C4-2B (cell line): ENCODE data around the gene DLG4.

Experiments
- H3K27ac ChIP-seq: fragments of 450-650 bp; 2 replicates; pipeline ENCODE4 v1.5.1; 2017
- ZFX ChIP-seq: fragments of 450-650 bp; IDR thresholded peaks from 2 replicates; pipeline ENCODE4 v1.6.1; 2017
- TF ChIP-seq, protein P1 (sequence below): fragments of 450-650 bp; conservative IDR thresholded peaks from 2 replicates; pipeline ENCODE4 v1.5.1; 2017; ENCODE audit warnings: mild to moderate bottlenecking

DLG4 gene

DNA sequence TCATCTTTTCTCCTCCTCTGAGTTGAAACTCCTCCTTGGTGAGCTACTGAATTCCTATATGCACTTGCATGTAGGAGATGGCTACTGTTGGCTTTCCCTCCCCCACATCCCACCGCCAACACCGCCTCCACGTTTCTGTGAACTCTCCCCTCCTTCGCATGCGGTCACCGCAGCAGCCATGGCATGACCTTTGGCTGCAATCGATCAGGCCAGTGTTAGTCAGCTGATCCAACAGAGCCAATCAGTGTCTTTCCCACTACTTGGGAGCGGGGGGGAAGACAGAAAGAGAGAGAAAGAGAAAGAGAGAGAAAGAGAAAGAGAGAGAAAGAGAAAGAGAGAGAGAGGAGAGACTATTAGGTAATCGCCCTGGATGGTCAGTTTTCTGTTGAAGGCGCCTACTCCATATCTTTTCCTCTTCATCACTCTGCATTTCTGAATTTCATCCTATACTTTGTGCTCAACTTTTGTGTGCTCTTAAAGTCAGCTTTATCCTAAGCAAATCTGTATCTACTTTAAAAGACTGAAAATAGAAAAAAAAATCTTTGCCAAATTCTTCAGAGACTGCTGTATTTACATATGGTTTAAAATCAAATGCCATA lies 63.2 kb downstream of the DLG4 start:
- TF ChIP-seq, protein P1, sequence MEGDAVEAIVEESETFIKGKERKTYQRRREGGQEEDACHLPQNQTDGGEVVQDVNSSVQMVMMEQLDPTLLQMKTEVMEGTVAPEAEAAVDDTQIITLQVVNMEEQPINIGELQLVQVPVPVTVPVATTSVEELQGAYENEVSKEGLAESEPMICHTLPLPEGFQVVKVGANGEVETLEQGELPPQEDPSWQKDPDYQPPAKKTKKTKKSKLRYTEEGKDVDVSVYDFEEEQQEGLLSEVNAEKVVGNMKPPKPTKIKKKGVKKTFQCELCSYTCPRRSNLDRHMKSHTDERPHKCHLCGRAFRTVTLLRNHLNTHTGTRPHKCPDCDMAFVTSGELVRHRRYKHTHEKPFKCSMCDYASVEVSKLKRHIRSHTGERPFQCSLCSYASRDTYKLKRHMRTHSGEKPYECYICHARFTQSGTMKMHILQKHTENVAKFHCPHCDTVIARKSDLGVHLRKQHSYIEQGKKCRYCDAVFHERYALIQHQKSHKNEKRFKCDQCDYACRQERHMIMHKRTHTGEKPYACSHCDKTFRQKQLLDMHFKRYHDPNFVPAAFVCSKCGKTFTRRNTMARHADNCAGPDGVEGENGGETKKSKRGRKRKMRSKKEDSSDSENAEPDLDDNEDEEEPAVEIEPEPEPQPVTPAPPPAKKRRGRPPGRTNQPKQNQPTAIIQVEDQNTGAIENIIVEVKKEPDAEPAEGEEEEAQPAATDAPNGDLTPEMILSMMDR, result no peak
- no peak for TF ChIP-seq ZFX
- no peak overlapping the region for H3K27ac ChIP-seq

DNA sequence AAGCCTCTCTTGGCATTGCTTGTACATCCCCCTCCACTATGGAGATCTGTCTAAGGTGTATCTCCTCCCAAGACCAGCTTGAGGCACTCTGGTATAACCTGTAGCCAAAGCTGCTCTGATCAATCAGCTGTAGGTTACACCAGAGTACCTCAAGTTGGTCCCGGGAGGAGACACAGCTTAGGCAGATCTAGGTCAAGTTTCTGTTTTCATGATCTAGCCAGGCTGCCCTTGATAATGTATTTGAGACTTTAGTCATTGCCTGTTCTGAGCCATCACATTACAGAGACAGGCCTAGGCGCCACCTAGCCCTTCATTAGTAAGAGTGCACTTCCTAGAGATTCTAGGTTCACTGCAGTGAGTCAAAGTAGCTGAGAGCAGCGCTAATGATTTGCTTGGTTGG lies 71.9 kb downstream of the DLG4 start:
- TF ChIP-seq, protein P1, result no peak
- TF ChIP-seq ZFX, result no peak
- H3K27ac ChIP-seq, result no peak overlapping the region

DNA sequence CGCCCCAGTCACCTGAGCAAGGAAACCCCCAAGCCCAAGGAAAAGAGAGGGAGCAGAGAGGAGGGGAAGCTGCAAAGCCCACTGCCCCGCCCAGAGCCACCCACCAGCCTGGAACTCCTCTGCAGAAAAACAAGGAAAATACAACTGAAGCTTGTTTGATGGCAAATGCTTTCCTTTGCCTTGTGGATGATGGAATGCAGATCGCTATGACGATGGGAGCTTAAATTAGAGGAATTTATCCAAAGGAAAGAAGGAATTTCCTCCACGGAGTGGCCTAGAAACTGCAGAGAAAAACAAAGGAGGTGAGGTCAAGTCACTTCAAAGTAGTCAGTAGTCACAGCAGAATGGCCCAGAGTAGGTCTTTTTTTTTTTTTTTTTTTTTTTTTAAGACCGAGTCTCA lies 73.5 kb downstream of the DLG4 start:
- no peak overlapping the region for H3K27ac ChIP-seq
- TF ChIP-seq, protein P1, result no peak
- TF ChIP-seq ZFX, result no peak

DNA sequence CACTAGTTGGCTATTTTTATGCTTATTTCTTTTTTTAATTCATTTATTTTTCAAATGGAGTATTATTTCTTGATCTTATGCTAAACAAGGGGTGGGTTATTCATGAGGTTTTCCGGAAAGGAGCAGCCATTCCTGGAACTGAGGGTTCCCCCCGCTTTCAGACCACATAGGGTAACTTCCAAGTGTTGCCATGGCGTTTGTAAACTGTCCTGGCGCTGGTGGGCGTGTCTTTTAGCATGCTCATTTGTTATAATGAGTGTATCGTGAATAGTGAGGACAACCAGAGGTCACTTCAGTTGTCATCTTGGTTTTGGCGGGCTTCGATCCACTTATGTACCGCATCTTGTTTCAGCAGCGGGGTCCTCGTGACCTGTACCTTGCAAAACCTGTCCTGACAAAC lies 75.4 kb downstream of the DLG4 start:
- H3K27ac ChIP-seq, result no peak overlapping the region
- TF ChIP-seq, protein P1, result no peak
- no peak for TF ChIP-seq ZFX

DNA sequence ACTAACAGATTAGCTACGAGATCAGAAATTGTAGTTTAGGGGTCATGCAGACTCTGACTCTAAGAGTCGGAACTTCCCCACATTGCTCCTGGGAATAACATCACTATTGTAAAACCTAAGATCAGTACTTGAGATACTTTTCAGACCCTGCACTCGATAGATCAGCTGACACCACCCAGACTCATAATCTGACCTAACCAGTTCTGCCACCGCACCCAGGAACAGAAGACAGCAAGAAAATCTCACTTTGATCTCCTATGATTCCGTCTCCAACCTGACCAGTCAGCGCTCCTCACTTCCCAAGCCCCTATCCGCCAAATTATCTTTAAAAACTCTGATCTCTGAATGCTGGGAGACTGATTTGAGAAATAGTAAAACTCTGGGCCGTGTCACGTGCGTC lies 77.8 kb downstream of the DLG4 start:
- TF ChIP-seq ZFX, result no peak
- TF ChIP-seq, protein P1, result no peak
- H3K27ac ChIP-seq, result peak overlapping the region; percentile 16; the same call in 1 of the 2 replicates

DNA sequence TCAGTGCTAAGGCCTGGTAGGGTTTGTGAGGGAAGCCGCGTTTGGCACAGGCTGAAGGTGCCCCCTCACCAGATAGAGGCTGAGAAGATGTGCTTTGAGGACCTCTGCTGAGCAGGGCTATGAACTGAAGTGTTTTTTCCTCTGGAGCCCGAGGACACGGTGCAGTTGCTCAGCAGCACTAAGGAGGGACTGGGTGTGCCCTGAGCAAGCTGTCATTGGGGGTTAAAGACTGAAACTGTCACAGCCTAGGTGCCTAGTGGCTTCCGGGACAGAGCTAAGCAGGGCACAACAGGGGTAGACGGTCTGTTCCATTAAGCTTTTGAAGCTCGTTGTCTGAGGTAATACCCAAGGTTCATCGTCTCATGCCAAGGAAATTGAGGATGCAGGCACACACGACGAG lies 80.2 kb downstream of the DLG4 start:
- H3K27ac ChIP-seq, result no peak overlapping the region
- TF ChIP-seq ZFX, result no peak
- TF ChIP-seq, protein P1, result no peak

DNA sequence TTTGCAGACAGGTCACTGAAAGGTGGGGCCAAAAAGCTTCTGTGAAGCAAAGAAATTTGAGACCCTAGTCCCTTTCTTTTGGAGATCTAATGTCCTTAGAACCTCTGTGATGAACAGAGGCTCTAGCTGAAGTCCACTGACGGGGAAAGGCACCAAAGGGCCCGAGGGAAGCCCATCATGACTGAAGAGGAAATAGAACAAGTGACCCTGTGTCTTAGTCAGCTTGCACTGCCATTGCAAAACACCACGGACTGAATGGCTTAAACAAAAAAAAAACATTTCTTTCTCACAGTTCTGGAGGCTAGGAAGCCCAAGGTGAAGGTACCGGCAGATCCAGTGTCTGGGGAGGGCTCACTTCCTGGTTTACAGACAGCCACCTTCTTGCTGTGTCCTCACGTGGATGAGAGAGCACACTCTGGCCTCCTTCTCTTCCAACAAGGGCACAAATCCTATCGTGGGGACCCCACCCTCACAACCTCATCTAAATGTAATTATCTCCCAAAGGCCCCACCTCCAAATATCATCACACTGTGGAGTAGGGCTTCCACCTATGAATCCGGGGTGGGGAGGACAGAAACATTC lies 80.7 kb downstream of the DLG4 start:
- H3K27ac ChIP-seq, result no peak overlapping the region
- TF ChIP-seq ZFX, result no peak
- TF ChIP-seq, protein P1, result no peak
